BLaER1 treated with 17β-estradiol and CSF1 and Interleukin-3, amounts not matched to agents 10 nM and 100 nM (cell line): ENCODE measurements around the gene MSMP.

ENCODE experiments used
- H3K27ac ChIP-seq, 11 experiments: shearing (Covaris generic); formaldehyde crosslinking; 2 replicates each; pipeline ENCODE4 v1.8.1; 2022
- H3K27me3 ChIP-seq, 11 experiments: shearing (Covaris generic); formaldehyde crosslinking; 2 replicates each; pipeline ENCODE4 v1.8.1; 2022
- H3K36me3 ChIP-seq, 11 experiments: shearing (Covaris generic); formaldehyde crosslinking; 2 replicates each; pipeline ENCODE4 v1.8.1; 2022
- H3K4me1 ChIP-seq, 10 experiments: shearing (Covaris generic); formaldehyde crosslinking; 2 replicates each; pipeline ENCODE4 v1.8.1; 2022
- H3K4me2 ChIP-seq, 11 experiments: shearing (Covaris generic); formaldehyde crosslinking; 2 replicates each; pipeline ENCODE4 v1.8.1; 2022
- H3K4me3 ChIP-seq, 10 experiments: shearing (Covaris generic); formaldehyde crosslinking; 2 replicates each; pipeline ENCODE4 v1.8.1; 2022
- H3K9ac ChIP-seq, 11 experiments: shearing (Covaris generic); formaldehyde crosslinking; 2 replicates each; pipeline ENCODE4 v1.8.1; 2022
- H3K9me3 ChIP-seq, 11 experiments: shearing (Covaris generic); formaldehyde crosslinking; replicated peaks in 1 of 11; 2 replicates each; pipeline ENCODE4 v1.8.1; 2022
- H4K20me1 ChIP-seq, 11 experiments: shearing (Covaris generic); formaldehyde crosslinking; 2 replicates each; pipeline ENCODE4 v1.8.1; 2022
- Cebpa-rat ChIP-seq, 11 experiments: shearing (Covaris generic); IDR thresholded peaks; 2 replicates each; pipeline ENCODE4 v1.8.1; 2022

The MSMP gene

GRCh38 chr9:35792024-35792813, 38.1 kb upstream of the MSMP start:
- Histone ChIP-seq H4K20me1 (no peaks in the 10 kb centered on the region), H3K9ac (no peak overlapping the region), H3K9me3 (no peaks in the 10 kb centered on the region), H3K36me3 (no peaks in the 10 kb centered on the region), H3K27me3 (peaks cover 7 to 22% (median 15%) of the 10 kb centered on the region in 11 experiments; a peak in 20 of 22 replicates), H3K4me1 (peaks cover 4 to 14% (median 11%) of the 10 kb centered on the region in 10 experiments; a peak in 14 of 20 replicates), H3K4me3 (no peak overlapping the region), H3K27ac (no peak overlapping the region), H3K4me2 (no peak overlapping the region)
- no peak for TF ChIP-seq Cebpa-rat (IDR thresholded peaks at IDR 0.05)

GRCh38 chr9:35791297-35791921, 37.3 kb upstream of the MSMP start, which contains the start of gene NPR2:
Gene NPR2 (plus strand): TSS chr9:35791591. CDS start chr9:35792409, 818 bp downstream.
- Histone ChIP-seq H3K4me1 (peaks cover 6 to 16% (median 13%) of the 10 kb centered on the region in 10 experiments; a peak in 14 of 20 replicates), H3K9me3 (no peaks in the 10 kb centered on the region), H3K4me3 (peak within 1 kb of the TSS in 6 of 10 experiments; percentile 40 to 62 (median 46); a peak in 8 of 20 replicates), H3K36me3 (no peaks in the 10 kb centered on the region), H3K9ac (peak within 1 kb of the TSS in 7 of 11 experiments; percentile 24 to 64 (median 55); a peak in 9 of 22 replicates), H3K27me3 (peaks cover 7 to 22% (median 15%) of the 10 kb centered on the region in 11 experiments; a peak in 20 of 22 replicates), H4K20me1 (no peaks in the 10 kb centered on the region), H3K27ac (no peak within 1 kb of the TSS), H3K4me2 (peak within 1 kb of the TSS in 10 of 11 experiments; percentile 30 to 66 (median 45); a peak in 19 of 22 replicates)
- no peak for TF ChIP-seq Cebpa-rat (IDR thresholded peaks at IDR 0.05)

GRCh38 chr9:35790385-35791296, 36.6 kb upstream of the MSMP start:
- H3K36me3 ChIP-seq: no peaks in the 10 kb centered on the region
- TF ChIP-seq Cebpa-rat (IDR thresholded peaks at IDR 0.05): no peak
- H3K9ac ChIP-seq: peak overlapping the region in 1 of 11 experiments; percentile 4; a peak in 2 of 22 replicates
- no peak overlapping the region for H3K27ac ChIP-seq
- H3K27me3 ChIP-seq: peaks cover 7 to 22% (median 15%) of the 10 kb centered on the region in 11 experiments; a peak in 20 of 22 replicates
- H3K9me3 ChIP-seq: no peaks in the 10 kb centered on the region
- no peaks in the 10 kb centered on the region for H4K20me1 ChIP-seq
- peaks cover 6 to 16% (median 13%) of the 10 kb centered on the region in 10 experiments; a peak in 14 of 20 replicates for H3K4me1 ChIP-seq
- no peak overlapping the region for H3K4me3 ChIP-seq
- H3K4me2 ChIP-seq: peak overlapping the region in 9 of 11 experiments; percentile 6 to 33 (median 15); a peak in 11 of 22 replicates

DNA sequence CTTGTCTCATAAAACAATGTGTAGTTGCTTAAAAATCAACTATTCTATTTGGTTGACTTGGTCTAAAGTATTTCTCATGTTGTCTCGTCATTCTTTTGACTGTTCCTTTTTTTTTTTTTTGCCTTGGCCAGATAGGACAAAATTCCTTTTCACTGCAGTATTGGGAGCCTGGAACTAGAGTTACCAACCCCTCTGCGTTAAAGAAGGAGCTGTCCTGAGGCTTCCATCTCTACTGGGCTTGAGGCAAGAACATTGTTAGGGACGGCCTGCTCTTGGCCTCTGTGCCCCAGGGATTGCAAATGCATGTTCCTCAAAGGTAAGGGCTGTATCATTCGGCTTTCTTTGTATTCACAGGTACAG, 35.9 kb upstream of the MSMP start:
- Histone ChIP-seq H3K27me3 (peaks cover 7 to 22% (median 15%) of the 10 kb centered on the region in 11 experiments; a peak in 20 of 22 replicates), H3K36me3 (no peaks in the 10 kb centered on the region), H3K4me2 (no peak overlapping the region), H3K4me1 (peaks cover 6 to 16% (median 13%) of the 10 kb centered on the region in 10 experiments; a peak in 14 of 20 replicates), H3K9me3 (no peaks in the 10 kb centered on the region), H4K20me1 (no peaks in the 10 kb centered on the region), H3K9ac (no peak overlapping the region), H3K27ac (no peak overlapping the region), H3K4me3 (no peak overlapping the region)
- no peak for TF ChIP-seq Cebpa-rat (IDR thresholded peaks at IDR 0.05)

- Histone ChIP-seq H4K20me1 (no peaks in the 10 kb centered on the region), H3K4me2 (no peak overlapping the region), H3K4me3 (no peak overlapping the region), H3K9me3 (no peaks in the 10 kb centered on the region), H3K9ac (no peak overlapping the region), H3K36me3 (no peaks in the 10 kb centered on the region), H3K27ac (no peak overlapping the region), H3K27me3 (peaks cover 7 to 22% (median 15%) of the 10 kb centered on the region in 11 experiments; a peak in 20 of 22 replicates), H3K4me1 (peaks cover 6 to 14% (median 13%) of the 10 kb centered on the region in 10 experiments; a peak in 14 of 20 replicates)
- TF ChIP-seq Cebpa-rat (IDR thresholded peaks at IDR 0.05): no peak
These were observed 35.5 kb upstream of the MSMP start for GRCh38 chr9:35789541-35789940.

DNA sequence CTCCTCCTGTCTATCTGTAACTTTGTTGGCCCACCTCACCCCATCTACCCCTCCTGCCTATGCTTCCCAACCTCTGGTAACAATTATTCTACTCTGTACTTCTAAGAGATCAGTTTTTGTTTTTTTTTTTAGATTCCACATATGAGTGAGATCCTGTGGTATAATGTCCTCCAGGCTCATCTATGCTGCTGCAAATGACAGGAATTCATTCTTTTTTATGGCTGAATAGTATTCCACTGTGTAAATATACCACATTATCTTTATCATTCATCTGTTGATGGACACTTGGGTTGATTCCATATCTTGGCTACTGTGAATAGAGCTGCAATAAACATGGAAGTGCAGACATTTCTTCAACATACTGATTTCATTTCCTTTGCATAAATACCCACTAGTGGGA, 29.3 kb upstream of the MSMP start:
- no peak overlapping the region for H3K9ac ChIP-seq
- no peak for TF ChIP-seq Cebpa-rat (IDR thresholded peaks at IDR 0.05)
- peaks cover 0 to 9% (median 8%) of the 10 kb centered on the region in 10 experiments; a peak in 11 of 20 replicates for H3K4me1 ChIP-seq
- H4K20me1 ChIP-seq: no peaks in the 10 kb centered on the region
- H3K4me2 ChIP-seq: no peak overlapping the region
- H3K4me3 ChIP-seq: no peak overlapping the region
- H3K36me3 ChIP-seq: 0 out of 22 replicates have a peak, but pooled peaks cover 0 to 4% (median 0%) of the 10 kb centered on the region in 11 experiments
- H3K9me3 ChIP-seq: no peaks in the 10 kb centered on the region
- no peak overlapping the region for H3K27ac ChIP-seq
- no peaks in the 10 kb centered on the region for H3K27me3 ChIP-seq

DNA sequence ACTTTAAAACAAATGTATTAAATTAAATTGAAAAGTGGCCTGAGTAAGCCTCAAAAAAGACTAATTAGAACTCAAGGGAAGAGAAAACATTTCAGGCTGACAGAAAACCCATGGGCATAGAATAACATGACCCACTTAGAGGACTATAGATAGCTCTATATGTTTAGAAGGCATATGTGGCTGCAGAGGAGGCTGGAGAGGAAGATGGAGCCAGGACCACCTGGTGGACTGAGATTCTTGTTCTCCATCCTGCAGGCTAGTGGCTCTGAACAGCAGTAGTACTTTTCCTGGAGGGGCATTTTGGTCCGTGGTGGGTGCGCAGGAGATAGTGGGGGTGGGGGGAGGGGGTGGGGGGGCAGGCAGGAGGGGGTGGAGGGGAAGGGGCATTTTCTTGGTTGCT, 27.0 kb upstream of the MSMP start:
- peaks cover 4 to 8% (median 5%) of the 10 kb centered on the region in 10 experiments for H3K4me1 ChIP-seq
- H3K27me3 ChIP-seq: no peaks in the 10 kb centered on the region
- no peak for TF ChIP-seq Cebpa-rat (IDR thresholded peaks at IDR 0.05)
- H3K9me3 ChIP-seq: no peaks in the 10 kb centered on the region
- H3K4me3 ChIP-seq: no peak overlapping the region
- no peak overlapping the region for H3K27ac ChIP-seq
- H3K9ac ChIP-seq: no peak overlapping the region
- 0 out of 22 replicates have a peak, but pooled peaks cover 0 to 4% (median 0%) of the 10 kb centered on the region in 11 experiments for H3K36me3 ChIP-seq
- H4K20me1 ChIP-seq: no peaks in the 10 kb centered on the region
- no peak overlapping the region for H3K4me2 ChIP-seq

GRCh38 chr9:35778496-35778895, 24.4 kb upstream of the MSMP start:
- Histone ChIP-seq H3K9ac (no peak overlapping the region), H4K20me1 (no peaks in the 10 kb centered on the region), H3K4me2 (no peak overlapping the region), H3K27me3 (no peaks in the 10 kb centered on the region), H3K4me3 (no peak overlapping the region), H3K27ac (no peak overlapping the region), H3K9me3 (no peaks in the 10 kb centered on the region), H3K36me3 (0 out of 22 replicates have a peak, but pooled peaks cover 0 to 3% (median 0%) of the 10 kb centered on the region in 11 experiments), H3K4me1 (peaks cover 13 to 19% (median 17%) of the 10 kb centered on the region in 10 experiments)
- TF ChIP-seq Cebpa-rat (IDR thresholded peaks at IDR 0.05): no peak
